ENCODE measurements around the gene ADAMTS6. TPM values are rescaled to one million over a fixed set of nuclear protein-coding genes. Genes with fewer than 3 reads are reported as not detected.

The ADAMTS6 gene
- total RNA-seq, 1 donor from 2014 or later, result 2.7 TPM

DNA sequence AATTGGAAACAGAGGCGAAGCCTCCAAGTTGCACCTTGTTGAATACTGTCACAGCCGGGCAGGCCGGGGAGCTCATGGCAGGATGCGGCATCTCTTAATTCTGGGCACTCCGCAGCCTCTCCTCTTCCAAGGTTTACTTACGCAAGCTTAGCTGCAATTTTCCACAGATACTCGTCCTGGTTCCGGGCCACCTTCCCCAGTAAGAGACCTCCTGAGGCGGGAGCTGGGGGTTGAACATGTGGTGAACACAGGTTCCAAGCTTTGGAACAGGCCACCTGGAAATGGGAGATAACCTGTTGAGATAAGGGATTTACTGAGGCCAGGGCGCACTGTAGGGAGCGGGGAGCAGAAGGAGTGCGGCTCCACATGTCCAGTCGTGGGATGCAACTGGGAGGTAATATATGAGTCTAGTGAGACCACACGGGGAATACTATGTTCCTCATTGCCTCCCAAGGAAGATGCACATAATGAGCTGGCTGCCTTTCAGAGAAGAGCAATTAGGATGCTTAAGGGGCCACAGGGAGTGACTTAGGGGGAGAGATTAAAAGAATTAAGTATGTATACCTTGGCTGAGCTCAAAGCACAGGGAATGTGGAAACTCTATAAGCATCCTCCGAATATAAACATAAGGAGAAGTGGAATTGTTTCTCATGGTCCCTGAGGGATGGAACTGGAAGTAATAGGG lies 377.8 kb downstream of the ADAMTS6 start:
- no peak for DNase-seq (ENCODE audit: low read depth)

DNA sequence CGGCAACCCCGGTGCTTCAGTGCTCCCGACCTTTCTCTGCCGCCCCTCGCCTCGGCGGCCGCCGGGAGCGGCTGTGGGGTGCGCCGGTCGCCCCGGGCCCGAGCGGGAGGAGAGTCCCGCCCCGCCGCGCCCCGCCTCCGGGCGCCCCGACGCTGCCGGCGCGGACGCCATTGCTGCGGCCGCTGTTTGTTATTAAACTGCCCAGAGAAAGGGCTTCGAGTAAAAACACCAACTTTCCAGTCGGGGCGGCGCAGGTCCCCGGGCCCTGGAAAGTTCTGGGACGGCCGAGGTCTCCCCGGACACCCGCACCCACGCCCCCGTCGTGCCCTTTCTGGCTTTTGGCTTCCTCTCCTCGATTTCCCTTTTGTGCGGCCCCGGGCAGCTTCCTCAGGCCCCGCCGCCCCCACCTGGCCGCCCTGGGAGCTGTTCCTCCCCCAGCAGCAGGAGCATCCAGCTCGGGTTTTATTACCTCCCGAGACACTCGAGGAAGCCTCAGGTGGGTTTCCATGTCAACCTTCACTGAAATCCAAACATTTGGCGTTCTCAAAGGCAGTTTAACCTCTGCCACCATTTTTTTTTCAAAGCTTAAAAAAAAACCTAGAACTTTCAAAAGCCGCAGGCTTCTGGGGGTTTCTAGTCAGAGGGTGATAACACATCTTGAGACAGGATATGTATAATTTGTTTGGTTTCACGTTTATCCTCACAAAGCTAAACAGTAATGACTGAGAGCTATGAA lies 378.6 kb downstream of the ADAMTS6 start:
- peak; percentile 79 for DNase-seq (ENCODE audit: low read depth)

DNA sequence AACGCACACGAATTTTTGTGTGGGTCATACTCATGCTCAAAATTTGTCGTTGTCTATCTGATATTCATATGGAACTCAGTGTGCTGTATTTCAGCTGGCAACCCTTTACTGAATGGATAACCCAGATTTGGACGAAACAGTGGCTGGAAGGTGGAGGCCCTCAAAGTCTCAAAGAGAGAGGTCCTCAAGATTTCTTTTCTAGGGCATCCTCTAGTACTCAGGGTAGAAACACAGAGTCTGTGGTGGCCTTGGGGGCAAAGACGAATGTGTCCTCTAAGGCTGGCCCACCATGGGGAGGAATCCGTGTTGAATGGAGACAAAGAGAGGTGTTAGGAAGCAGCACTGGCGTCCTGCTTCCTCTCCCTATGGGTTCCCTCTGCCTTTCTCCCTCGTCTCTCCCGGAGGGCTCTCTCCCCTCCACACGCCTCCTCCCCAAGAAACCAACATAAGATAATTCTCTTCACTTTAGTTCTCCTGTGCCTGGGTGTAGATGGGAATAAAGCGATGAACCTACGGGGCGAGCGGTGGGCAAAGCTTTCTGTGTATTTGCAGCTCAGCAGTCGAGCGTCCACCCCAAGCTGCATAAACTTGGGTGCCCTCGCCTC lies 379.2 kb downstream of the ADAMTS6 start:
- no peak for DNase-seq (ENCODE audit: low read depth)

DNA sequence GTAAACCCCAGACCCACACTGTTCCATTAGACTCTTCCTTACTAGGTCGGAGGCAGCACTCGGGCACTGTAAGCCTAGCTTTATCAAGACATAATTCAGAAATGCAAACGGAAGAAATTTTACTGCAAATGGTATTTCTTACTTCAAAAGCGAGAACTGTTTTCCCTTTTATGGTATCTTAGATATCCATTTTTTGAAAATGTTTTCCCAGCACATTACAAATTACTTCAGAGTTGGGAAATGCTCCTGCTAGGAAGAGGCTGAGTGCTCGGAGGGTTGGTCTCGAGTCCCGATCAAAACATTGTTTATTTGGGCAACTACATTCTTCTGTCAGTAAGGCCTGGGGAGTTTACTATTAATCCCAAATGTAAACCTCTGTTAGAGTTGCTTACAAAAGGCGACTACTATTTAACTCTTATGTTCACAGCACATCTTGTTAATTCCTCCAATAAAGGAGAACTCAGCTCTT lies 380.1 kb downstream of the ADAMTS6 start:
- no peak for DNase-seq (ENCODE audit: low read depth)

DNA sequence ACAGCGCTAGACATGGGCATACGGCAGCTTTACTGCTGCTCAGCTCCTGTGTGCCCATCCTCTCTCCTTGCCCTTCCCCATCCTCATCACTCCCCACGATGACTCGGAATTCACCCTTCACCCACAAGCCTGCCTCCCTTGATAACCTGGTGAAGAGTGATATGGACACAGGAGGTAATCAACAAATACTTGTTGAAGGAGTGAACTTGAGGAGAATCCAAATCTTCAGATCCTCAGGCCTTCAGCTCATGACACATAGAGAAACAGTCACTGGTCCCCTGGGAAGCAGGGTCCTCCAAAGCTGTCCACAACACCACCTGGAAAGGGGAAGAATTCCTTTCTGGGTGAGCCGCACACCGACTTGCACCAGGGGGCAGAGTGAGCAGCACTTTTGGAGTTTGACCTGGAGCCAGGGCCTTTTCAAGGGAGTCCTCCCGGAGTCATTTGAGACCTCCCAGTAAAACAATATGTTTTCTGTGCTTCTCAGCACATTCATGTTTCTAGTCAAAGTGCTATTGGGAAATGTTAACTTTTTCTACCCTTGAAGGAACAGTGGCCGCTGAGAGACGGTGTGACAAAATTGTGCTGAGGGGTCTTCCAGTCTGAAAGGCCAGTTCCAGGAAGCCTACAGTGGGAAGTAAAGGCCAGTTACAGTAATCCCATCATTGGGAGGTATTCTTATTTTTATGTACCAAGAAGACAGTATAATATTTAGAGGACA lies 380.6 kb downstream of the ADAMTS6 start:
- DNase-seq (ENCODE audit: low read depth), result peak; percentile 52

Other genes starting within 250 kb of the ADAMTS6 start
- gene CENPK, start 81.2 kb upstream of the ADAMTS6 start, total RNA-seq, result 5.0 and 21.4 TPM in 2 replicates
- gene PPWD1, start 81.4 kb upstream of the ADAMTS6 start, total RNA-seq, result 26.4 and 46.4 TPM in 2 replicates
- 13.2 and 23.9 TPM in 2 replicates for gene TRIM23, start 142.4 kb upstream of the ADAMTS6 start, total RNA-seq
- gene SHLD3, start 143.1 kb upstream of the ADAMTS6 start, total RNA-seq, result 5.4 and 6.1 TPM in 2 replicates
- 29.3 and 38.2 TPM in 2 replicates for gene TRAPPC13, start 143.1 kb upstream of the ADAMTS6 start, total RNA-seq
- gene SGTB, start 240.2 kb upstream of the ADAMTS6 start, total RNA-seq, result 10.0 and 13.5 TPM in 2 replicates
- gene NLN, start 240.3 kb upstream of the ADAMTS6 start, total RNA-seq, result 67.6 and 69.8 TPM in 2 replicates

Measured in renal cortical epithelial cell (primary cell).